Measurements from ENCODE around the gene ASTN2.

ASTN2 gene

GRCh38 chr9:116409638-116410037, 1005.2 kb downstream of the ASTN2 start:
- TF ChIP-seq CTCF (IDR thresholded peaks at IDR 0.05; ENCODE audit: insufficient read depth, low read length, poor library complexity, severe bottlenecking): no peak
- peaks cover 1% of the 10 kb centered on the region; the same call in 1 of the 2 replicates for H3K36me3 ChIP-seq (ENCODE audit: control insufficient read depth, insufficient read depth, low read length)
- H3K27me3 ChIP-seq (replicated peaks; ENCODE audit: control insufficient read depth, insufficient read depth, low read length): no peaks in the 10 kb centered on the region
- no peak overlapping the region for H3K4me3 ChIP-seq (replicated peaks; ENCODE audit: low read depth, low read length)
- no peak for DNase-seq (ENCODE audit: extremely low read depth, insufficient read length)

- Histone ChIP-seq H3K36me3 (ENCODE audit: control insufficient read depth, insufficient read depth, low read length) (peaks cover 1% of the 10 kb centered on the region; the same call in 1 of the 2 replicates), H3K27me3 (replicated peaks; ENCODE audit: control insufficient read depth, insufficient read depth, low read length) (no peaks in the 10 kb centered on the region), H3K4me3 (replicated peaks; ENCODE audit: low read depth, low read length) (no peak overlapping the region)
- TF ChIP-seq CTCF (IDR thresholded peaks at IDR 0.05; ENCODE audit: insufficient read depth, low read length, poor library complexity, severe bottlenecking): no peak
- DNase-seq (ENCODE audit: extremely low read depth, insufficient read length): no peak
Measured at GRCh38 chr9:116409129-116409528, 1005.7 kb downstream of the ASTN2 start.

DNA sequence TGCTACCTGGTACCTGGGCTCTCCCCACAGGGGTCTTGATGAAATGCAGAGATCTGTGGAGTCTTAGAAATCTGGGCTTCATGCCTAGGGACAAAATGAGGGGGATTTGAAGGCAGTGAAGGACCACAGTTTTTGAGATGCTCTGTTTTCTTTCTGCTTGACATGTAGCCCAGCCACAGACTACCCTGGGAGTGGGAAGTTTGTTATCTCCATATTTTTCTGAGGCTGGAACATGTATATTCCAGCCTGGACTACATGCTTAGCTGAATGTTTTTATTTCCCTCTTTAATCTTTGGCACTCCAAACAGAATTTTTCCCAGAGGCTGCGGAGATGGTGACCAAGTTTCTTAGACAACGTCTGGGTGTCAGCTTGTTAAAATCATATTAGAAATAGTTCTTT, 1008.4 kb downstream of the ASTN2 start:
- TF ChIP-seq CTCF (IDR thresholded peaks at IDR 0.05; ENCODE audit: insufficient read depth, low read length, poor library complexity, severe bottlenecking): no peak
- H3K36me3 ChIP-seq (ENCODE audit: control insufficient read depth, insufficient read depth, low read length): peaks cover 1% of the 10 kb centered on the region; the same call in 1 of the 2 replicates
- no peak for DNase-seq (ENCODE audit: extremely low read depth, insufficient read length)
- H3K4me3 ChIP-seq (replicated peaks; ENCODE audit: low read depth, low read length): no peak overlapping the region
- H3K27me3 ChIP-seq (replicated peaks; ENCODE audit: control insufficient read depth, insufficient read depth, low read length): no peaks in the 10 kb centered on the region

DNA sequence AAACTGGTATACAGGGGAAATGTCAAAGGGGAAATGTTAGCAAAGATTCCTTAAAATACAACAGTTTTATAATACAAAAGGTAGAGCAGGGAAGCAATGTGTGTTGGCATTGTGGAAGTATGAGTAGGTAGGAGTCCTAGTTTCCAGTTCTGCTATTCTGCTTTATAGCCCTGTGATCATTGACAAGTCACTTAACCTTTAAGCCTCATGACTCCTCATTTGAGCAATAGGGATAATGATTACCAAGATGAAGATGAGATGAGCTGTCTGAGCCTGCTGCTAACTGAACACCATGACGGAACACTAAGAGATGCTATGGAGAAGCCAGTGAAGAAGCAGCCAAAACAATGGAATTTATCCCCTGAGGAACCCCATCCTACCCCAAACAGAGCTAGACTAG, 1009.5 kb downstream of the ASTN2 start:
- no peak for TF ChIP-seq CTCF (IDR thresholded peaks at IDR 0.05; ENCODE audit: insufficient read depth, low read length, poor library complexity, severe bottlenecking)
- H3K4me3 ChIP-seq (replicated peaks; ENCODE audit: low read depth, low read length): no peak overlapping the region
- no peak for DNase-seq (ENCODE audit: extremely low read depth, insufficient read length)
- no peaks in the 10 kb centered on the region; the same call in 1 of the 2 replicates for H3K36me3 ChIP-seq (ENCODE audit: control insufficient read depth, insufficient read depth, low read length)
- no peaks in the 10 kb centered on the region for H3K27me3 ChIP-seq (replicated peaks; ENCODE audit: control insufficient read depth, insufficient read depth, low read length)

DNA sequence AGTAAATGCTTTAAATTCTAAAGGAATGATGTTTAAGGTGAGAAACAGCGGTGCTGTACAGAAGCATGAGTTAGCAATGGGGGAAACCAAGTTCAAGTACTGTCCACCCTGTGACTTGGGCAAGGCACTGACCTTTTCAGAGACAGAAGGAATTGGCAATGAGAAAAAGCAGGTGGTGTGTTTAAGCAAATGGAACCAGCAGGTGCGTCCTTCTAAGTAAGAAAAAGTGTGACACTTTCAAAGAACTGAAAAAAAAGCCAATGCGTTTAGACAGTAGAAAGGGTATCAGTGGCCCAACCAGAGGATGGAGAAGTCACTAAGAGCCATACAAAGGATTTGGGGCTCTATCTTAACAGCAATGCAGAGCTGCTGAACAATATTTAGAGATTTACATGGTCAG, 1010.6 kb downstream of the ASTN2 start:
- Histone ChIP-seq H3K36me3 (ENCODE audit: control insufficient read depth, insufficient read depth, low read length) (no peaks in the 10 kb centered on the region), H3K27me3 (replicated peaks; ENCODE audit: control insufficient read depth, insufficient read depth, low read length) (no peaks in the 10 kb centered on the region), H3K4me3 (replicated peaks; ENCODE audit: low read depth, low read length) (no peak overlapping the region)
- DNase-seq (ENCODE audit: extremely low read depth, insufficient read length): no peak
- TF ChIP-seq CTCF (IDR thresholded peaks at IDR 0.05; ENCODE audit: insufficient read depth, low read length, poor library complexity, severe bottlenecking): no peak

DNA sequence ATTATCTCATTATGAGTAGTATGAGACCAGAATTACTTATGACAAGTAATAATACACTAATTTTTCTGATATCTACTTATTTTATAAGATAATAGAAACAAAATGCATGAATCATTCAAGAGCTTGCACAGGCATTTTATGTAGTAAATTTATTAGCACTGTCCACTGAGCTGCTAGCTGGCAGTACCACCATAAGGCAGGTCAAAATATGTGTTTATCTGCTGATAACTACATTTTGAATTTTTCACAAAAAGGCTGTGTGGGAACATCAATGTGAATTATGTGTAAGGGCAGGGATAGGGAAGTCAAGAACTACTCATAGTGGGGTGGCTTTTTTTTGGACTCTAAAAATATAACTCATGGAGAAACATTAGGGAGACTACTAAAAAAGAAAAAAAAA, 1011.7 kb downstream of the ASTN2 start:
- DNase-seq (ENCODE audit: extremely low read depth, insufficient read length): no peak
- H3K4me3 ChIP-seq (replicated peaks; ENCODE audit: low read depth, low read length): no peak overlapping the region
- H3K36me3 ChIP-seq (ENCODE audit: control insufficient read depth, insufficient read depth, low read length): no peaks in the 10 kb centered on the region
- H3K27me3 ChIP-seq (replicated peaks; ENCODE audit: control insufficient read depth, insufficient read depth, low read length): no peaks in the 10 kb centered on the region
- TF ChIP-seq CTCF (IDR thresholded peaks at IDR 0.05; ENCODE audit: insufficient read depth, low read length, poor library complexity, severe bottlenecking): no peak

Measured in GM06990 (cell line).